ENCODE data around the gene TST. TPM values are rescaled to one million over a fixed set of nuclear protein-coding genes. Genes with fewer than 3 reads are reported as not detected.

Gene TST
- polyA plus RNA-seq, 2 of the 4 experiments (the other 2 are of a cell fraction): 43.2 to 50.1 TPM

GRCh38 chr22:36961626-36962025 is 57.6 kb downstream of the TST start:
- POLR2A ChIA-PET: no interaction called here
- FAIRE-seq (no peak), DNase-seq (ENCODE audit: low read depth in 1 of 2, low spot score in 1 of 2) (no peak), ATAC-seq (no peak)
- Histone ChIP-seq H3K4me3 (no peak overlapping the region), H3K4me2 (no peak overlapping the region), H3K4me1 (no peaks in the 10 kb centered on the region), H3K27ac (no peak overlapping the region), H3K9me3 (peaks cover 3% of the 10 kb centered on the region; the same call in 1 of the 3 replicates)
- 11% methylated on average over 3 of the region's 3 CpGs for WGBS (ENCODE audit: missing lambda C conversion rate)
- CTCF ChIA-PET: no interaction called here
- TF ChIP-seq TP53 (CRISPR knock-in tag; IDR thresholded peaks at IDR 0.05) (no peak), CHD2 (IDR thresholded peaks at IDR 0.05; ENCODE audit: low read length, partially characterized antibody) (no peak), SREBF2 (IDR thresholded peaks at IDR 0.05) (no peak), RARB (CRISPR knock-in tag; IDR thresholded peaks at IDR 0.05) (no peak), SMC3 (IDR thresholded peaks at IDR 0.05) (no peak), PHF8 (IDR thresholded peaks at IDR 0.05; ENCODE audit: borderline replicate concordance, low read depth) (no peak), NR3C1 (IDR thresholded peaks at IDR 0.05) (no peak), HDAC2 (IDR thresholded peaks at IDR 0.05) (no peak), MAX (IDR thresholded peaks at IDR 0.05) (no peak), BCL3 (IDR thresholded peaks at IDR 0.05) (no peak), MAFK (IDR thresholded peaks at IDR 0.05; ENCODE audit: partially characterized antibody) (no peak), USF2 (IDR thresholded peaks at IDR 0.05) (no peak), NPAS2 (CRISPR knock-in tag; IDR thresholded peaks at IDR 0.05; ENCODE audit: borderline replicate concordance) (no peak), GATA3 (IDR thresholded peaks at IDR 0.05; ENCODE audit: borderline replicate concordance) (no peak), RNF2 (IDR thresholded peaks at IDR 0.05; ENCODE audit: borderline replicate concordance, low read depth) (no peak)
- TF ChIP-seq, protein P1, sequence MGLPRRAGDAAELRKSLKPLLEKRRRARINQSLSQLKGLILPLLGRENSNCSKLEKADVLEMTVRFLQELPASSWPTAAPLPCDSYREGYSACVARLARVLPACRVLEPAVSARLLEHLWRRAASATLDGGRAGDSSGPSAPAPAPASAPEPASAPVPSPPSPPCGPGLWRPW (IDR thresholded peaks at IDR 0.05): no peak
- TF ChIP-seq, protein P2, sequence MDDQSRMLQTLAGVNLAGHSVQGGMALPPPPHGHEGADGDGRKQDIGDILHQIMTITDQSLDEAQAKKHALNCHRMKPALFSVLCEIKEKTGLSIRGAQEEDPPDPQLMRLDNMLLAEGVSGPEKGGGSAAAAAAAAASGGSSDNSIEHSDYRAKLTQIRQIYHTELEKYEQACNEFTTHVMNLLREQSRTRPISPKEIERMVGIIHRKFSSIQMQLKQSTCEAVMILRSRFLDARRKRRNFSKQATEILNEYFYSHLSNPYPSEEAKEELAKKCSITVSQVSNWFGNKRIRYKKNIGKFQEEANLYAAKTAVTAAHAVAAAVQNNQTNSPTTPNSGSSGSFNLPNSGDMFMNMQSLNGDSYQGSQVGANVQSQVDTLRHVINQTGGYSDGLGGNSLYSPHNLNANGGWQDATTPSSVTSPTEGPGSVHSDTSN (IDR thresholded peaks at IDR 0.05): no peak

Small RNAs within 50 kb of the gene (small RNA-seq; reads per million reads assigned to genes)
- 0 reads per million in 6 experiments for gene RF00019

Other genes with a start within 250 kb of the TST start
- 24.6 and 26.4 TPM in 2 replicates for gene IFT27, start 243.3 kb downstream of the TST start, polyA plus RNA-seq (2011; rRNA removed)
- gene IFT27, start 243.3 kb downstream of the TST start, polyA plus RNA-seq (2017; fragmentation: RNase III; extraction: RNeasy Plus Mini Kit Qiagen cat#74134 plus additional on column Dnase treatment): 17.5 to 17.6 TPM (median 17.5 TPM) in 3 replicates
- not detected in 2 replicates for gene PVALB, start 202.4 kb downstream of the TST start, polyA plus RNA-seq (2011; rRNA removed)
- gene PVALB, start 202.4 kb downstream of the TST start, polyA plus RNA-seq (2017; fragmentation: RNase III; extraction: RNeasy Plus Mini Kit Qiagen cat#74134 plus additional on column Dnase treatment): not detected in 3 replicates
- not detected in 2 replicates for gene NCF4, start 158.4 kb downstream of the TST start, polyA plus RNA-seq (2011; rRNA removed)
- not detected in 3 replicates for gene NCF4, start 158.4 kb downstream of the TST start, polyA plus RNA-seq (2017; fragmentation: RNase III; extraction: RNeasy Plus Mini Kit Qiagen cat#74134 plus additional on column Dnase treatment)
- gene CSF2RB, start 105.8 kb downstream of the TST start, polyA plus RNA-seq (2011; rRNA removed): not detected in 2 replicates
- not detected in 3 replicates for gene CSF2RB, start 105.8 kb downstream of the TST start, polyA plus RNA-seq (2017; fragmentation: RNase III; extraction: RNeasy Plus Mini Kit Qiagen cat#74134 plus additional on column Dnase treatment)
- 40.6 and 44.2 TPM in 2 replicates for gene MPST, start 295 bp upstream of the TST start, polyA plus RNA-seq (2011; rRNA removed)
- gene MPST, start 295 bp upstream of the TST start, polyA plus RNA-seq (2017; fragmentation: RNase III; extraction: RNeasy Plus Mini Kit Qiagen cat#74134 plus additional on column Dnase treatment): 55.4 to 63.3 TPM (median 61.8 TPM) in 3 replicates
- 17.7 and 18.7 TPM in 2 replicates for gene KCTD17, start 32.3 kb upstream of the TST start, polyA plus RNA-seq (2011; rRNA removed)
- gene KCTD17, start 32.3 kb upstream of the TST start, polyA plus RNA-seq (2017; fragmentation: RNase III; extraction: RNeasy Plus Mini Kit Qiagen cat#74134 plus additional on column Dnase treatment): 29.5 to 37.1 TPM (median 35.5 TPM) in 3 replicates
- gene TMPRSS6, start 90.3 kb upstream of the TST start, polyA plus RNA-seq (2011; rRNA removed): not detected in 2 replicates
- not detected in 3 replicates for gene TMPRSS6, start 90.3 kb upstream of the TST start, polyA plus RNA-seq (2017; fragmentation: RNase III; extraction: RNeasy Plus Mini Kit Qiagen cat#74134 plus additional on column Dnase treatment)
- 0.05 and 0.14 TPM in 2 replicates for gene IL2RB, start 130.5 kb upstream of the TST start, polyA plus RNA-seq (2011; rRNA removed)
- 0.04 to 0.17 TPM (median 0.05 TPM) in 3 replicates for gene IL2RB, start 130.5 kb upstream of the TST start, polyA plus RNA-seq (2017; fragmentation: RNase III; extraction: RNeasy Plus Mini Kit Qiagen cat#74134 plus additional on column Dnase treatment)
- gene C1QTNF6, start 168.8 kb upstream of the TST start, polyA plus RNA-seq (2011; rRNA removed): 18.6 and 24.7 TPM in 2 replicates
- gene C1QTNF6, start 168.8 kb upstream of the TST start, polyA plus RNA-seq (2017; fragmentation: RNase III; extraction: RNeasy Plus Mini Kit Qiagen cat#74134 plus additional on column Dnase treatment): 17.6 to 26.7 TPM (median 24.5 TPM) in 3 replicates
- not detected in 2 replicates for gene SSTR3, start 193.0 kb upstream of the TST start, polyA plus RNA-seq (2011; rRNA removed)
- gene SSTR3, start 193.0 kb upstream of the TST start, polyA plus RNA-seq (2017; fragmentation: RNase III; extraction: RNeasy Plus Mini Kit Qiagen cat#74134 plus additional on column Dnase treatment): not detected in 3 replicates
- 0.12 TPM in 1 of 2 replicates, not detected in the other for gene RAC2, start 224.8 kb upstream of the TST start, polyA plus RNA-seq (2011; rRNA removed)
- 0.05 to 0.07 TPM (median 0.05 TPM) in 3 replicates for gene RAC2, start 224.8 kb upstream of the TST start, polyA plus RNA-seq (2017; fragmentation: RNase III; extraction: RNeasy Plus Mini Kit Qiagen cat#74134 plus additional on column Dnase treatment)